ENCODE results near the gene JAKMIP2. TPM values are rescaled to one million over a fixed set of nuclear protein-coding genes. Genes with fewer than 3 reads are reported as not detected.

Gene JAKMIP2
- total RNA-seq, 4 donors from 2014 or later, result 0.20 TPM; not detected in 3

DNA sequence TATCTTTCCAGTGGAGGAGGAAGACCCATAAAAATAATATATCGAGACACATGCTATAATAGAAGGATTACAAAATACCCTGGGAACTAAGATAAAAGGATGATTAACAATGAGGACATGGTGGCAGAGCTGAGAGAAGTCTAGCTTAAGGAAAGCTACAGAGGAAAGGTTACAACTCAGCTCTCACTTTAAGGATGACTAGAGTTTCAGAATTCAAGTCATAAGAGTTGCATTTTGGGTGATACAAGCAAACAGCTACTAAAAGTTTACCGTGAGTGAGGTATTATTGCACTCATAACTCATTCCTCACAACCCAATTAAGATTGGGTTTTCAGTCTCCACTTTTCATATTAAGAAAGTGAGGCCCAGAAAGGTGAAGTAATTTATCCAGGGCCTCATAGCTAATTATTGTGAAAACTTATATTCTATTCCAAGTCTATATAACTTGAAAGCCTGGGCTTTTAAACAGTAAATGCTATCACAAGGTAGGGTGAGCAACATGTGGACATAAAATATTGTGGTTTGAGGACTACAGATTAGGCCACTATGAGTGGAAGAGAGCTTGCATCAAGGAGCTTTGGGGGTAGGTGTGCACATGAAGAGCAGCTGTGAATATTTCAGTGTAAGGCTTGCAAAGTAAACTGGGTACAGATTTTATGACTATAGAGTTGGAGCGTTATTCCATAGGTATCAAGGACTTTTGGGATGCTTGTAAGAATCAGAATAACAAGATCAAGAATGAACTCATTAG, 28.0 kb downstream of the JAKMIP2 start:
- ATAC-seq (no peak), DNase-seq (no peak)
- H3K9me3 ChIP-seq, result no peaks in the 10 kb centered on the region
- no peak overlapping the region for H3K27ac ChIP-seq
- H3K4me1 ChIP-seq, result no peaks in the 10 kb centered on the region
- no peak for TF ChIP-seq POLR2A (IDR thresholded peaks at IDR 0.05)
- TF ChIP-seq, protein P1, sequence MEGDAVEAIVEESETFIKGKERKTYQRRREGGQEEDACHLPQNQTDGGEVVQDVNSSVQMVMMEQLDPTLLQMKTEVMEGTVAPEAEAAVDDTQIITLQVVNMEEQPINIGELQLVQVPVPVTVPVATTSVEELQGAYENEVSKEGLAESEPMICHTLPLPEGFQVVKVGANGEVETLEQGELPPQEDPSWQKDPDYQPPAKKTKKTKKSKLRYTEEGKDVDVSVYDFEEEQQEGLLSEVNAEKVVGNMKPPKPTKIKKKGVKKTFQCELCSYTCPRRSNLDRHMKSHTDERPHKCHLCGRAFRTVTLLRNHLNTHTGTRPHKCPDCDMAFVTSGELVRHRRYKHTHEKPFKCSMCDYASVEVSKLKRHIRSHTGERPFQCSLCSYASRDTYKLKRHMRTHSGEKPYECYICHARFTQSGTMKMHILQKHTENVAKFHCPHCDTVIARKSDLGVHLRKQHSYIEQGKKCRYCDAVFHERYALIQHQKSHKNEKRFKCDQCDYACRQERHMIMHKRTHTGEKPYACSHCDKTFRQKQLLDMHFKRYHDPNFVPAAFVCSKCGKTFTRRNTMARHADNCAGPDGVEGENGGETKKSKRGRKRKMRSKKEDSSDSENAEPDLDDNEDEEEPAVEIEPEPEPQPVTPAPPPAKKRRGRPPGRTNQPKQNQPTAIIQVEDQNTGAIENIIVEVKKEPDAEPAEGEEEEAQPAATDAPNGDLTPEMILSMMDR (IDR thresholded peaks at IDR 0.05 in 4 of 5, conservative IDR thresholded peaks at IDR 0.05 in 1 of 5), result no peak
- no peak overlapping the region for H3K4me3 ChIP-seq
- H3K27me3 ChIP-seq, result no peaks in the 10 kb centered on the region
- intact Hi-C loops (cut with DNase I; ENCODE audit: low total_unique reads) (no loop called here), in situ Hi-C loops (cut with MboI; ENCODE audit: low sequenced_read_pairs in 4 of 4) (no loop called here)
- no peaks in the 10 kb centered on the region for H3K36me3 ChIP-seq

DNA sequence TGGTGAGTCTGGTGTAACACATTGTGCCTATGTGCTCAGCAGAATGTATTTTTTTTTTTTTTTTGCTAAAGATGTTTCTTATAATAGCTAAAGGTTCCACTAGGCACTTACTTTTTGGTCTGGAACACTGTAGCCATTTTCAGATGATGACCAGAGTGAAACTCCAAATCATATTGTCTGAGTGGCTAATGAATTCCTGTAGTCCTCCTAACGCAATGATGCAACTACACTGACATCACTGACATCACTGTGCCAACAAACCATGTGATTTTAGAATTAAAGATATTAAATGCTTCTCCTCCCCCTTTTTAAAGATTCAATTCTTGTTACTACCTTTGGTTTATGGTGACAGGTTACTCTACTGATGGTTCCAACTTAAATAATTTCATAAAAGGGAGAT, 28.8 kb downstream of the JAKMIP2 start:
- intact Hi-C loops (cut with DNase I; ENCODE audit: low total_unique reads), result no loop called here
- TF ChIP-seq POLR2A (IDR thresholded peaks at IDR 0.05), result no peak
- TF ChIP-seq, protein P1 (IDR thresholded peaks at IDR 0.05 in 4 of 5, conservative IDR thresholded peaks at IDR 0.05 in 1 of 5), result no peak
- no peaks in the 10 kb centered on the region for H3K9me3 ChIP-seq
- no peaks in the 10 kb centered on the region for H3K4me1 ChIP-seq
- in situ Hi-C loops (cut with MboI; ENCODE audit: low sequenced_read_pairs in 4 of 4), result no loop called here
- no peak overlapping the region for H3K27ac ChIP-seq
- no peaks in the 10 kb centered on the region for H3K36me3 ChIP-seq
- no peak for DNase-seq
- H3K4me3 ChIP-seq, result no peak overlapping the region
- no peak for ATAC-seq
- H3K27me3 ChIP-seq, result no peaks in the 10 kb centered on the region

DNA sequence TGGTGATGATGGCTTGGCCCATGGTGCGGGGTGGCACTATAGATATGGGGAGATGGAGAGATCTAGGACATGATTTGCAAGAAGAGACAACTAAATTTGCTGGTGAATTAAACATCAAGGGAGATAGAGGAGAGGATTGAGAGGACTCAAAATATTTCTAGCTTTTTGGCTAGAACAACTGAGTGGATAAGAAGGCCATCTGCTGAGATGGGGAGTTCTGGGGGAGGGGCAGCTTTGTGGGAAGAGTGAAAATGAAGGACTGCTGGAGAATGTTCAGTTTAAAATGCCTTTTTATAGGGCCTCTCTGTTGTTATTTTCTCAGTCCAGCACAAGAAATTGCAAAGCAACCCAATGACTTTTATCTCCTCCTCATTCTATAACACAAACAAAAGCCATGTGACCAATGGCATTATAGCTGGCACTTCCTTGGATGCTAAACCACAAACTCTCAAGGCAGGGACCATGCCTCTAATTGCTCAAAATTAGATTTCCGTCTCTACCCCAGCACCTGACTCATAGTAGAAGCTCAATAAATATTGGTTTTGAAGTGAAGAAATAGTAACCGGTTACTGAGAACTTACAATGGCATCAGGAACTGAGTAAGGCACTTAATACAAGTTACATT, 29.8 kb downstream of the JAKMIP2 start:
- Histone ChIP-seq H3K27ac (no peak overlapping the region), H3K4me1 (no peaks in the 10 kb centered on the region), H3K36me3 (no peaks in the 10 kb centered on the region), H3K9me3 (no peaks in the 10 kb centered on the region), H3K4me3 (no peak overlapping the region), H3K27me3 (no peaks in the 10 kb centered on the region)
- ATAC-seq (no peak), DNase-seq (no peak)
- TF ChIP-seq, protein P1 (IDR thresholded peaks at IDR 0.05 in 4 of 5, conservative IDR thresholded peaks at IDR 0.05 in 1 of 5), result no peak
- TF ChIP-seq POLR2A (IDR thresholded peaks at IDR 0.05), result no peak
- intact Hi-C loops (cut with DNase I; ENCODE audit: low total_unique reads), result no loop called here
- in situ Hi-C loops (cut with MboI; ENCODE audit: low sequenced_read_pairs in 4 of 4), result no loop called here

DNA sequence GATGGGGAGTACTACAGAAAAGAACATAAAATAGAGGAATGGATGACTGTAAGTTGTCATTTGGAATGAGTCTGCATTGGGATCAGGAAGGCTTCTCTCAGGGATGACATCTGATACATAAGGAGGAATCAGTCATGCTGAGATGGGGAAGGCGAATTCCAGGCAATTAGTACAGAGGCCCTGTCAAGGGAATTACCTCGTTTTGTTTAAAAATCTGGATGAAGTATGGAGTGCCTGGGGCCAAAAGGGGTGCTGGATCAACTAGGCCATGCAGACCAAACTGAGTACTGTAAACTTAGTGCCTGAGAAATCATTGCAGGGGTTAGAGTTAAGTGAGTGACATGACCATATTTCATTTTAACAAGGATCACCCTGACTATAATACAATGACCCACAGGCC, 30.5 kb downstream of the JAKMIP2 start:
- no peak overlapping the region for H3K4me3 ChIP-seq
- H3K27ac ChIP-seq, result no peak overlapping the region
- H3K27me3 ChIP-seq, result no peaks in the 10 kb centered on the region
- H3K36me3 ChIP-seq, result no peaks in the 10 kb centered on the region
- intact Hi-C loops (cut with DNase I; ENCODE audit: low total_unique reads) (no loop called here), in situ Hi-C loops (cut with MboI; ENCODE audit: low sequenced_read_pairs in 4 of 4) (no loop called here)
- no peak for DNase-seq
- no peak for TF ChIP-seq POLR2A (IDR thresholded peaks at IDR 0.05)
- TF ChIP-seq, protein P1 (IDR thresholded peaks at IDR 0.05 in 4 of 5, conservative IDR thresholded peaks at IDR 0.05 in 1 of 5), result no peak
- H3K9me3 ChIP-seq, result no peaks in the 10 kb centered on the region
- no peak for ATAC-seq
- no peaks in the 10 kb centered on the region for H3K4me1 ChIP-seq

Data from gastrocnemius medialis (tissue), 4 donors.